ENCODE results near the gene DAP. TPM values are rescaled to one million over a fixed set of nuclear protein-coding genes. Genes with fewer than 3 reads are reported as not detected.

The DAP gene
- total RNA-seq, 2 experiments from 2014 or later = 61.0 to 61.2 TPM

- H3K27ac Mint-ChIP-seq = no peak overlapping the region
- H3K4me3 Mint-ChIP-seq = no peak overlapping the region
Observed at GRCh38 chr5:10702911-10703491, 58.0 kb downstream of the DAP start.

DNA sequence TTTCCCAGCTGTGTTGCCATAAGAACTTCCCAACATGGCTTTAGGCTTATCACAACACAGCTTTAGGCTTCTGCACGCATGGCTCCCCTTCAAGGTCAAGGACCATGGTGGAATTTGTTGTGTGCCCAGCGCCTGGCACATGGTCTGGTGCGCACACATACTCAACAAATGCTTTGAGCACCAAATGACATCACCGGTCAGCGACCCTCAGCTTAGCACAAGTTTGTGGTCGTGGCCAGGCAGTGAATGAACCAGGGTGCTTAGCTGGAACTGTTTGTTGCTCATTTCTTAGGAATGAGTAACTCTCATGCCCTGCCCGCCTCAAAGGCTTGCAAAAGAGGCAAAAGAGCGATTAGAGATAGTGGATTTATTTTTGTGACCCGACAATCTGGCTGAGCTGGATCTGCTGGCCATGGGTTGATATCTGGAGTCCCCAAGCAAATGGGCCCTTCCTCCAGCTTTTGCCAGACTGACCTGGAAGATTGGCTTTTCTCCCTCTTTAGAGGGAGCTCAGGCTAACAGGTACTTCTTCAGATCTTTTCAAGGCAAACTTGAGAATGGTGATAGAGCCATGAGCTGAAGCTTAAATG is 58.9 kb downstream of the DAP start:
- ATAC-seq = no peak
- Mint-ChIP-seq H3K4me3 (no peak overlapping the region), H3K36me3 (ENCODE audit: low read depth) (peaks cover 14% of the 10 kb centered on the region), H3K4me1 (ENCODE audit: low read depth) (peaks cover 37% of the 10 kb centered on the region), H3K27ac (no peak overlapping the region), H3K9me3 (ENCODE audit: insufficient read depth) (no peaks in the 10 kb centered on the region), H3K27me3 (ENCODE audit: low read depth) (no peaks in the 10 kb centered on the region)
- no peak for DNase-seq
- POLR2A ChIA-PET = no interaction called here
- CTCF ChIA-PET = interaction anchor here (0.8 to 3.0 kb wide), 10 partner anchors 10 to 418 kb away, joined by 3 to 12 read pairs (median 4); no protein-coding TSS in a partner anchor

More at GRCh38 chr5:10702911-10703491, 58.0 kb downstream of the DAP start:
- ChIA-PET POLR2A (no interaction called here), CTCF (interaction anchor here (0.8 to 3.0 kb wide), 8 partner anchors 9 to 250 kb away, joined by 3 to 12 read pairs (median 4); no protein-coding TSS in a partner anchor)
- H3K4me1 Mint-ChIP-seq (ENCODE audit: low read depth) = peaks cover 37% of the 10 kb centered on the region
- ATAC-seq (no peak), DNase-seq (no peak)
- no peaks in the 10 kb centered on the region for H3K27me3 Mint-ChIP-seq (ENCODE audit: low read depth)
- peaks cover 14% of the 10 kb centered on the region for H3K36me3 Mint-ChIP-seq (ENCODE audit: low read depth)
- no peaks in the 10 kb centered on the region for H3K9me3 Mint-ChIP-seq (ENCODE audit: insufficient read depth)

GRCh38 chr5:10701567-10702039 is 59.4 kb downstream of the DAP start:
- H3K36me3 Mint-ChIP-seq (ENCODE audit: low read depth) = peaks cover 14% of the 10 kb centered on the region
- no peak for ATAC-seq
- POLR2A ChIA-PET = no interaction called here

DNA sequence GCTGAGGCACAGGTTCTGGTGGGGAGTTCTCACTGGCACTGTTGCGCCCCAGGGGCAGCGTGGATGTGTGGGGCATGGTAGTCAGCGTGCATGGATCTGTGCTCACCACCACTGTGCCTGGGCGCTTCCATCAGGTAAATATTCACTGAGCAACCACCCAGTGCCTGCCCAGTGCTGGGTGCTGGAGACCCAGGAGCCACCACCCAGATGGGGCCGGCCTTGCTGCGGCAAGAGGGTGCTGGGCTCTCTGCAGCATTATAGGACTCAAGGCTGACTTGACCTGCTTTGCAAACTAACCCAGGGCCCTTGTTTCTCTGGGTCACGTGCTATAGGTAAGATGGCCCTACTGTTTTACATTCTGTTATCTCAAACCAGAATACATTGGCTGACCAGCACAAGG is 60.5 kb downstream of the DAP start:
- Mint-ChIP-seq H3K9me3 (ENCODE audit: insufficient read depth) (no peaks in the 10 kb centered on the region), H3K36me3 (ENCODE audit: low read depth) (peaks cover 12% of the 10 kb centered on the region), H3K27me3 (ENCODE audit: low read depth) (no peaks in the 10 kb centered on the region), H3K4me1 (ENCODE audit: low read depth) (peaks cover 46% of the 10 kb centered on the region), H3K4me3 (no peak overlapping the region), H3K27ac (no peak overlapping the region)
- DNase-seq (no peak), ATAC-seq (no peak)
- POLR2A ChIA-PET = no interaction called here
- CTCF ChIA-PET = interaction anchor here (0.7 kb wide), 1 partner anchor 93 kb away, joined by 4 read pairs; no protein-coding TSS in a partner anchor

More at GRCh38 chr5:10701567-10702039, 59.4 kb downstream of the DAP start:
- Mint-ChIP-seq H3K27ac (no peak overlapping the region), H3K4me3 (no peak overlapping the region), H3K27me3 (ENCODE audit: low read depth) (no peaks in the 10 kb centered on the region), H3K4me1 (ENCODE audit: low read depth) (peaks cover 39% of the 10 kb centered on the region), H3K9me3 (ENCODE audit: insufficient read depth) (no peaks in the 10 kb centered on the region)
- DNase-seq = peak; percentile 46
- CTCF ChIA-PET = interaction anchor here (1.0 to 3.0 kb wide), 7 partner anchors 11 to 418 kb away, joined by 3 to 12 read pairs (median 4); no protein-coding TSS in a partner anchor

GRCh38 chr5:10699987-10700386 is 61.0 kb downstream of the DAP start:
- peaks cover 12% of the 10 kb centered on the region for H3K36me3 Mint-ChIP-seq (ENCODE audit: low read depth)
- no peaks in the 10 kb centered on the region for H3K27me3 Mint-ChIP-seq (ENCODE audit: low read depth)
- no peaks in the 10 kb centered on the region for H3K9me3 Mint-ChIP-seq (ENCODE audit: insufficient read depth)
- H3K4me3 Mint-ChIP-seq = no peak overlapping the region
- POLR2A ChIA-PET = no interaction called here
- DNase-seq = no peak
- H3K4me1 Mint-ChIP-seq (ENCODE audit: low read depth) = peaks cover 42% of the 10 kb centered on the region
- CTCF ChIA-PET = no interaction called here
- H3K27ac Mint-ChIP-seq = peak overlapping the region; percentile 8
- peak; percentile 49 for ATAC-seq

- DNase-seq = no peak
- ATAC-seq = no peak
- peaks cover 12% of the 10 kb centered on the region for H3K36me3 Mint-ChIP-seq (ENCODE audit: low read depth)
- CTCF ChIA-PET = no interaction called here
- H3K27ac Mint-ChIP-seq = peak overlapping the region; percentile 8
- POLR2A ChIA-PET = no interaction called here
- H3K9me3 Mint-ChIP-seq (ENCODE audit: insufficient read depth) = no peaks in the 10 kb centered on the region
- H3K4me3 Mint-ChIP-seq = no peak overlapping the region
- peaks cover 36% of the 10 kb centered on the region for H3K4me1 Mint-ChIP-seq (ENCODE audit: low read depth)
- H3K27me3 Mint-ChIP-seq (ENCODE audit: low read depth) = no peaks in the 10 kb centered on the region
Observed at GRCh38 chr5:10699281-10699874, 61.7 kb downstream of the DAP start.

- H3K4me1 Mint-ChIP-seq (ENCODE audit: low read depth) = peaks cover 27% of the 10 kb centered on the region
- H3K27me3 Mint-ChIP-seq (ENCODE audit: low read depth) = no peaks in the 10 kb centered on the region
- no peaks in the 10 kb centered on the region for H3K9me3 Mint-ChIP-seq (ENCODE audit: insufficient read depth)
- no peak for ATAC-seq
- peaks cover 4% of the 10 kb centered on the region for H3K36me3 Mint-ChIP-seq (ENCODE audit: low read depth)
- ChIA-PET CTCF (no interaction called here), POLR2A (no interaction called here)
- no peak overlapping the region for H3K4me3 Mint-ChIP-seq
- peak overlapping the region; percentile 14 for H3K27ac Mint-ChIP-seq
- DNase-seq = no peak
Observed at GRCh38 chr5:10695759-10696543, 65.1 kb downstream of the DAP start.

DNA sequence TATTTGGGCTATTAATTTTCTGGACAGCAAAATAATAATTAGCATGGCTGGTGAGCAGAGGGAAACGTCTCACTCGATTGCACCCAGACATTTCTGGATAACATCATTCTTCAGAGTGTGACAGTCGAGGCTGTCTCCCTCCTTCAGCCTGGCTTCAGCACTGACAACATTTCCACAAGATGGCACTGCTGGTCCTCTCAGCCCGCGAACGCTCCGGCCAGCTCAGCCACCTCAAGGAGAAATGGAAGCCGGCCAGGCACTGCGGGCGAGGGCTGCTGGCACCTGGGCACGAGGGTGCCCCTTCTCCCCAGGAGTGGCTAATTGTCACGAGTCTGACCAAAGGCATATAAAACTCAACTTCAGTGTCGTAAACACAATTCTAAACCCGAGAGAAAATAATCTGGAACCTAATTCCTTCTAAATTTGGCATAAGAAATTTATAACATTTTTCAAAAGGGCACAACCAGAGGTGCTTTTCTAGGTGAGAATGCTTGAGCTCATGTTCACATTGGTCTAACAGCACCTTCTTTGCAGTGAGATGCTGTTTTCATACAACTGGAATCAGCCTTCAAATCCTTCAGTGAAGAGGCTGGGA is 65.9 kb downstream of the DAP start:
- H3K27me3 Mint-ChIP-seq (ENCODE audit: low read depth) = no peaks in the 10 kb centered on the region
- ATAC-seq (no peak), DNase-seq (no peak)
- ChIA-PET CTCF (no interaction called here), POLR2A (no interaction called here)
- peaks cover 6% of the 10 kb centered on the region for H3K36me3 Mint-ChIP-seq (ENCODE audit: low read depth)
- no peak overlapping the region for H3K4me3 Mint-ChIP-seq
- H3K4me1 Mint-ChIP-seq (ENCODE audit: low read depth) = peaks cover 24% of the 10 kb centered on the region
- no peak overlapping the region for H3K27ac Mint-ChIP-seq
- H3K9me3 Mint-ChIP-seq (ENCODE audit: insufficient read depth) = no peaks in the 10 kb centered on the region

DNA sequence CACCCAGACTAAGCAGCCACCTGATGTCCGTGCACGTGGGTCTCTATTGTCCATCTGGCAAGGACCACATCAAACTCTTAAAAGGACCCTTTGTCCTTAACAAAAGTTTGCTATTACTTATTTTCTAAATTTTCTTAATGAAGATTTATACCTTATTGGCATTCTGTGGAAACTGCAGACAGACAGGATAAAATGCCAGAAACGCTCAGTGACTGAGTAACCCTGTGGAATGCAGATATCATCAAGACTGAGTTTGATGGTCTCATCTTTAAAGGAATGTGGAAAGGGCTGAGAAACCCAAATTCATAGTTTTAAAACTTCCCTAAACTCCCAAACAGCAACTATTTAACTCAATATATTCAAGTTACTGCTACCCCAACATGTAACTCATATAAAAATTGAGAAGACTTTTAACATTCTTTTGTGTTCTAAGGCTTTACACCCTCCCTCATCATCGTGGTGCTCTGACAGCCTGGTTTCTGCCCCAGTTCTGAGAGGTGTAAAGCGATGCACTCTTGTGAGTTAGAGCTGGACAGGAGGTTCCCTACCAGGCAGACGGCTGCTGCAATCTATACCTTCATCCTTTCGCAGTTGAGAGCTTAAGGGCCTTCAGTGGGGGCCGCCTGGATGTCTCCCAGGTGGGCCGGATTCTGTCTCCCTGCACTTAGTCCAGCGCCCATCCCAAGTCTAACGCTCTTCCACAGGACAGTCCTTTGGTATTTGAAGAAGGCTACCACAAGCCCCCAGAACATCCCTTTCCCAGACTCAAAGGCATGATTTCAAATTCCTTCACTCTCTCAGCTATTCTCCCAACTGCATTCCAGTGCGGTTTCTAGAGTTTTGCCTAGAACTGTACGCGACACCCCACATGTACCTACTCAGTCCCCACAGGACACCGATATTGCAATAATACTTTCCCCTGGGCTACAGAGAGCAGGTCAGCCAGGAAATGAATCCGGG is 68.9 kb downstream of the DAP start:
- Mint-ChIP-seq H3K27me3 (ENCODE audit: low read depth) (no peaks in the 10 kb centered on the region), H3K4me3 (no peak overlapping the region), H3K9me3 (ENCODE audit: insufficient read depth) (no peaks in the 10 kb centered on the region), H3K4me1 (ENCODE audit: low read depth) (peaks cover 14% of the 10 kb centered on the region), H3K27ac (no peak overlapping the region), H3K36me3 (ENCODE audit: low read depth) (peaks cover 12% of the 10 kb centered on the region)
- DNase-seq = no peak
- POLR2A ChIA-PET = no interaction called here
- CTCF ChIA-PET = no interaction called here
- no peak for ATAC-seq

- CTCF ChIA-PET = interaction anchor here (0.6 to 1.7 kb wide), 6 partner anchors 12 to 238 kb away, joined by 3 to 6 read pairs (median 4); no protein-coding TSS in a partner anchor
- no peak for DNase-seq
- no peaks in the 10 kb centered on the region for H3K27me3 Mint-ChIP-seq (ENCODE audit: low read depth)
Observed at GRCh38 chr5:10690460-10691440, 70.3 kb downstream of the DAP start.

More at GRCh38 chr5:10690460-10691440, 70.3 kb downstream of the DAP start:
- H3K9me3 Mint-ChIP-seq (ENCODE audit: insufficient read depth) = no peaks in the 10 kb centered on the region
- H3K4me3 Mint-ChIP-seq = no peak overlapping the region
- ATAC-seq = no peak
- no peak overlapping the region for H3K27ac Mint-ChIP-seq
- POLR2A ChIA-PET = no interaction called here
- H3K36me3 Mint-ChIP-seq (ENCODE audit: low read depth) = peaks cover 12% of the 10 kb centered on the region
- H3K4me1 Mint-ChIP-seq (ENCODE audit: low read depth) = peaks cover 3% of the 10 kb centered on the region
